H1 (cell line): ENCODE results near the gene PHF3. TPM values are rescaled to one million over a fixed set of nuclear protein-coding genes. Genes with fewer than 3 reads are reported as not detected.

ENCODE experiments used
- CTCF ChIA-PET: fragments of 300-600 bp; sonication (Branson Sonifier 250); formaldehyde crosslinking; loops from one replicate; lab custom pipeline; 2021; ENCODE audit not compliant: partially characterized antibody; lab: Charles Lee
- POLR2A ChIA-PET: fragments of 300-600 bp; sonication (Branson Sonifier 250); formaldehyde crosslinking; loops from one replicate; lab custom pipeline; 2021; ENCODE audit warnings: inconsistent platforms; ENCODE audit not compliant: partially characterized antibody; lab: Charles Lee
- DNase-seq, 2 experiments: peaks; one replicate each; pipeline versions ENCODE4 v3.0.0 to v3.0.0-alpha.2; 2010 to 2022; ENCODE audit warnings: low spot score in 2 of 2, low read depth in 1 of 2, mixed read lengths in 1 of 2
- FAIRE-seq: peaks from 2 replicates; lab custom pipeline; 2011; peaks lifted over from hg19 to GRCh38; lab: Jason Lieb, UNC
- H2AFZ ChIP-seq: 2 replicates; pipeline ENCODE4 v1.8.1; 2012; ENCODE audit warnings: low read length, inconsistent platforms
- H2AK5ac ChIP-seq: 2 replicates; pipeline ENCODE4 v1.6.1; 2013; ENCODE audit warnings: low read depth, low read length
- H2BK120ac ChIP-seq: replicated peaks from 2 replicates; pipeline ENCODE3; 2013; ENCODE audit warnings: low read depth, low read length, inconsistent platforms
- H2BK12ac ChIP-seq: 2 replicates; pipeline ENCODE4 v1.6.1; 2013; ENCODE audit warnings: low read depth, low read length
- H2BK15ac ChIP-seq: 2 replicates; pipeline ENCODE4 v1.6.1; 2013; ENCODE audit warnings: low read length
- H2BK20ac ChIP-seq: 2 replicates; pipeline ENCODE4 v1.6.1; 2013; ENCODE audit warnings: low read length
- H2BK5ac ChIP-seq: 2 replicates; pipeline ENCODE4 v1.6.1; 2013; ENCODE audit warnings: low read depth, low read length
- H3K14ac ChIP-seq: 2 replicates; pipeline ENCODE4 v1.6.1; 2013; ENCODE audit warnings: inconsistent platforms; ENCODE audit not compliant: insufficient read length
- H3K18ac ChIP-seq: 2 replicates; pipeline ENCODE4 v1.6.1; 2013; ENCODE audit warnings: low read length; ENCODE audit errors: extremely low read depth
- H3K23ac ChIP-seq: 2 replicates; pipeline ENCODE4 v1.6.1; 2013; ENCODE audit warnings: inconsistent platforms; ENCODE audit not compliant: insufficient read length
- H3K23me2 ChIP-seq: 2 replicates; pipeline ENCODE4 v1.6.1; 2013; ENCODE audit warnings: low read depth, low read length
- H3K27ac ChIP-seq: 2 replicates; pipeline ENCODE4 v1.6.1; 2011; ENCODE audit warnings: low read depth, low read length, inconsistent platforms
- H3K27me3 ChIP-seq, 4 experiments: replicated peaks in 1 of 4; 1 replicate in 1 of 4; 2 replicates in 3 of 4; pipeline versions ENCODE4 v1.6.1 to v1.8.1; 2011 to 2013; ENCODE audit warnings: low read length in 3 of 4, mild to moderate bottlenecking in 3 of 4, inconsistent platforms in 2 of 4, mixed read lengths in 2 of 4, moderate library complexity in 1 of 4; ENCODE audit not compliant: control insufficient read depth in 3 of 4, insufficient read depth in 3 of 4; ENCODE audit errors: extremely low read depth in 1 of 4
- H3K36me3 ChIP-seq, 4 experiments: 2 replicates each; pipeline versions ENCODE4 v1.6.1 to v1.8.1; 2011 to 2013; ENCODE audit warnings: mild to moderate bottlenecking in 4 of 4, low read length in 3 of 4, moderate library complexity in 2 of 4, control low read depth in 1 of 4, inconsistent platforms in 1 of 4; ENCODE audit not compliant: insufficient read depth in 4 of 4, control insufficient read depth in 2 of 4
- H3K4ac ChIP-seq: replicated peaks from 2 replicates; pipeline ENCODE3; 2013; ENCODE audit warnings: low read length, low read depth, mixed read lengths, inconsistent platforms; ENCODE audit not compliant: insufficient read length
- H3K4me1 ChIP-seq, 4 experiments: replicated peaks in 1 of 4; 1 replicate in 1 of 4; 2 replicates in 3 of 4; pipeline versions ENCODE4 v1.6.1 to v1.8.1; 2011 to 2013; ENCODE audit warnings: low read length in 3 of 4, inconsistent platforms in 2 of 4, mixed read lengths in 1 of 4; ENCODE audit not compliant: insufficient read depth in 4 of 4, control insufficient read depth in 3 of 4
- H3K4me2 ChIP-seq, 2 experiments: 2 replicates each; pipeline versions ENCODE4 v1.6.1 to v1.8.1; 2011 to 2013; ENCODE audit warnings: low read depth in 2 of 2, low read length in 2 of 2, control low read depth in 1 of 2, inconsistent platforms in 1 of 2, mild to moderate bottlenecking in 1 of 2; ENCODE audit not compliant: insufficient read depth in 1 of 2
- H3K4me3 ChIP-seq, 4 experiments: fragments of 200-600, 300-600 bp in 1 of 4; sonication (generic), shearing (Covaris generic), sonication (Bioruptor Twin) in 1 of 4; 2 replicates each; pipeline versions ENCODE4 v1.5.1 to v1.8.1; 2011 to 2016; ENCODE audit warnings: low read length in 4 of 4, low read depth in 3 of 4, control low read depth in 2 of 4, inconsistent platforms in 2 of 4, mild to moderate bottlenecking in 2 of 4, mixed read lengths in 1 of 4, moderate library complexity in 1 of 4; ENCODE audit not compliant: insufficient read depth in 2 of 4; ENCODE audit errors: extremely low read depth in 1 of 4
- H3K56ac ChIP-seq: replicated peaks from 2 replicates; pipeline ENCODE3; 2013; ENCODE audit warnings: low read depth, mild to moderate bottlenecking, mixed read lengths, low read length, inconsistent platforms; ENCODE audit not compliant: insufficient read length
- H3K79me1 ChIP-seq: 2 replicates; pipeline ENCODE4 v1.6.1; 2013; ENCODE audit warnings: low read depth, low read length, control low read depth
- H3K79me2 ChIP-seq, 2 experiments: 2 replicates each; pipeline versions ENCODE4 v1.6.1 to v1.8.1; 2012 to 2013; ENCODE audit warnings: low read length in 2 of 2, mild to moderate bottlenecking in 2 of 2, inconsistent platforms in 1 of 2; ENCODE audit not compliant: insufficient read depth in 2 of 2, control insufficient read depth in 1 of 2
- H3K9ac ChIP-seq, 4 experiments: replicated peaks in 1 of 4; 1 replicate in 1 of 4; 2 replicates in 3 of 4; pipeline versions ENCODE4 v1.6.1 to v1.8.1; 2011 to 2013; ENCODE audit warnings: low read depth in 3 of 4, low read length in 3 of 4, control low read depth in 2 of 4, mild to moderate bottlenecking in 2 of 4, moderate library complexity in 2 of 4, inconsistent platforms in 1 of 4; ENCODE audit errors: extremely low read depth in 1 of 4
- H3K9me3 ChIP-seq, 2 experiments: 2 replicates each; pipeline versions ENCODE4 v1.6.1 to v1.8.1; 2012 to 2013; ENCODE audit warnings: mild to moderate bottlenecking in 2 of 2, moderate library complexity in 2 of 2, control low read depth in 1 of 2, inconsistent platforms in 1 of 2, low read depth in 1 of 2, low read length in 1 of 2, mixed read lengths in 1 of 2; ENCODE audit not compliant: insufficient read depth in 2 of 2
- H4K20me1 ChIP-seq, 2 experiments: replicated peaks in 1 of 2; 2 replicates each; pipeline versions ENCODE3 to v1.8.1; 2011 to 2013; ENCODE audit warnings: inconsistent platforms in 2 of 2, low read length in 2 of 2, mild to moderate bottlenecking in 1 of 2; ENCODE audit not compliant: insufficient read depth in 2 of 2, control insufficient read depth in 1 of 2
- H4K5ac ChIP-seq: 2 replicates; pipeline ENCODE4 v1.6.1; 2013; ENCODE audit warnings: low read length, low read depth, mixed read lengths, inconsistent platforms; ENCODE audit not compliant: insufficient read length
- H4K8ac ChIP-seq: 2 replicates; pipeline ENCODE4 v1.8.0; 2013; ENCODE audit warnings: mild to moderate bottlenecking, moderate library complexity, low read length, inconsistent platforms; ENCODE audit not compliant: insufficient read depth; ENCODE audit errors: extremely low read depth
- H4K91ac ChIP-seq: replicated peaks from 2 replicates; pipeline ENCODE3; 2013; ENCODE audit warnings: low read length, mixed read lengths, inconsistent platforms; ENCODE audit not compliant: insufficient read length
- BCL11A ChIP-seq, 2 experiments: IDR thresholded peaks; one replicate each; pipeline ENCODE4 v1.6.1; 2011; ENCODE audit warnings: low read depth in 2 of 2, low read length in 2 of 2, mild to moderate bottlenecking in 2 of 2
- CHD1 ChIP-seq: IDR thresholded peaks from 2 replicates; pipeline ENCODE4 v1.6.1; 2012; ENCODE audit warnings: low read depth, low read length, improper control_type of control experiment
- RXRA ChIP-seq: IDR thresholded peaks from 2 replicates; pipeline ENCODE4 v1.6.1; 2011; ENCODE audit warnings: low read depth, mild to moderate bottlenecking, low read length, moderate library complexity; ENCODE audit not compliant: insufficient read depth
- SUZ12 ChIP-seq: fragments of 200-600 bp; sonication (generic); IDR thresholded peaks from 2 replicates; pipeline ENCODE4 v1.6.1; 2012; ENCODE audit warnings: mild to moderate bottlenecking, inconsistent platforms, low read length, moderate library complexity, mixed read lengths
- TAF1 ChIP-seq: IDR thresholded peaks from 2 replicates; pipeline ENCODE4 v1.6.1; 2011; ENCODE audit warnings: mild to moderate bottlenecking, low read depth, low read length
- TBP ChIP-seq: IDR thresholded peaks from 2 replicates; pipeline ENCODE4 v1.6.1; 2011; ENCODE audit warnings: low read depth, low read length, improper control_type of control experiment
- TCF12 ChIP-seq: IDR thresholded peaks from 2 replicates; pipeline ENCODE4 v1.6.1; 2011; ENCODE audit warnings: low read depth, mild to moderate bottlenecking, low read length
- WGBS, 2 experiments: shearing (Covaris generic) in 1 of 2; methylation state at CpG; one replicate each; pipeline versions ENCODE4 v1.1.6 to v1.1.7; 2013 to 2015; ENCODE audit warnings: low lambda C conversion rate in 2 of 2, mixed read lengths in 2 of 2, inconsistent platforms in 1 of 2, low coverage in 1 of 2, missing lambda C conversion rate in 1 of 2; ENCODE audit not compliant: insufficient replicate concordance in 2 of 2, insufficient coverage in 1 of 2, insufficient read length in 1 of 2; ENCODE audit errors: extremely low coverage in 1 of 2, missing lambda C conversion rate in 1 of 2; 5-methylcytosine and 5-hydroxymethylcytosine counted together
- polyA plus RNA-seq, 7 experiments: library from polyadenylated mRNA; depleted of rRNA in 3 of 7; stranded (reverse) in 5 of 7; unstranded in 2 of 7; fragments of >200 nt in 5 of 7; fragments of 200-250 nt in 2 of 7; gene quantifications; 1 replicate in 5 of 7; 2 replicates in 1 of 7; 4 replicates in 1 of 7; pipeline versions ENCODE4 v1.2.1 to v1.2.3, GENCODE V29; 2011 to 2013; ENCODE audit warnings: missing spikeins in 2 of 7, mixed read lengths in 2 of 7
- total RNA-seq: library from RNA; stranded (reverse); fragmentation: NEBNext Ultra II Directional; extraction: Animal tissue kit (Norgen Biotek cat#: 25700); gene quantifications from 2 replicates; pipeline ENCODE4 v1.2.1, GENCODE V29; 2021

Gene PHF3
- total and polyA plus RNA-seq, 2 of the 8 experiments (the other 6 are each of a cell fraction or from before 2014, with no cell fraction given), result 10.1 to 69.3 TPM

GRCh38 chr6:63671098-63671754 is 35.6 kb downstream of the PHF3 start:
- no peak for TF ChIP-seq BCL11A (IDR thresholded peaks at IDR 0.05; ENCODE audit: low read depth in 2 of 2, low read length in 2 of 2)
- TF ChIP-seq CHD1, result no peak
- TF ChIP-seq SUZ12, result no peak
- TF ChIP-seq TBP, result no peak
- TF ChIP-seq TAF1, result no peak
- TF ChIP-seq RXRA, result no peak
- TF ChIP-seq TCF12, result no peak
- Histone ChIP-seq H2BK15ac (no peak overlapping the region), H3K23ac (no peak overlapping the region), H3K4me2 (no peak overlapping the region), H2BK12ac (no peak overlapping the region), H4K5ac (no peak overlapping the region), H3K9ac (no peak overlapping the region), H2AK5ac (no peak overlapping the region), H3K36me3 (no peaks in the 10 kb centered on the region; a peak in 1 of 8 replicates), H3K79me2 (peaks cover under 1 to 97% of the 10 kb centered on the region in 2 experiments; a peak in 3 of 4 replicates), H3K56ac (no peak overlapping the region), H4K20me1 (peaks cover 1 to 7% of the 10 kb centered on the region in 2 experiments), H3K4me3 (no peak overlapping the region), H3K9me3 (no peaks in the 10 kb centered on the region), H4K8ac (no peak overlapping the region), H4K91ac (no peak overlapping the region), H3K18ac (no peak overlapping the region), H3K14ac (no peak overlapping the region), H2BK20ac (no peak overlapping the region), H3K4me1 (peaks cover 0 to 10% (median 6%) of the 10 kb centered on the region in 4 experiments; a peak in 4 of 7 replicates), H2BK5ac (no peak overlapping the region), H2BK120ac (no peak overlapping the region), H2AFZ (no peak overlapping the region), H3K79me1 (no peaks in the 10 kb centered on the region; the same call in 1 of the 2 replicates), H3K4ac (no peak overlapping the region), H3K27me3 (no peaks in the 10 kb centered on the region), H3K27ac (no peak overlapping the region), H3K23me2 (no peaks in the 10 kb centered on the region)
- ChIA-PET CTCF (interaction anchor here (0.6 to 1.0 kb wide), 3 partner anchors 9 to 278 kb away, joined by 3 to 4 read pairs (median 3); no protein-coding TSS in a partner anchor), POLR2A (interaction anchor here (0.6 to 1.1 kb wide), 2 partner anchors 35 to 93 kb away, joined by 4 to 5 read pairs; partner anchors contain the start of gene PHF3)
- whole genome bisulfite sequencing, 2 experiments, result 81% methylated on average over 6 of the region's 6 CpGs; no CpG with 5 or more reads in 1 of the 2 experiments
- no peak for FAIRE-seq
- DNase-seq, result no peak
